ENCODE results near the gene SMYD4.

DNA sequence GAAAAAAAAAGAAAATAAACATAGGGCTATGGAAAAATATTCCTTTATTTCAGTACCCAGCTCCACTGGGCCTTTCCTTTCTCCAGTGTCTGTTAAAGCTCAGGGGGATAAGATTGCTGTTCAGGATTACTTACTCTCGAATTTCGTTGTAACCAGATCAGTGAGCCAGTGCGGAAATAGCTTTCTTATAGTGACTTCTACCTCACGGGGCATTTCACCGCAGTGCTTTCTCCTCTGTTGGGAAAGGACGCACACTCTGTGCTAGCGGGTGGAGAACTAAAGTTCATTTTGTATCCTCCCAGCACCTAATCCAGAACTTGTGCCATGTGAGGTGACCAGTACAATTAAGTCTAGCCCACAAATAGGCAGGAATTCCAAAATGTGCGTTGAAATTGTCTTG is 38.4 kb upstream of the SMYD4 start:
- TF ChIP-seq, protein P1, sequence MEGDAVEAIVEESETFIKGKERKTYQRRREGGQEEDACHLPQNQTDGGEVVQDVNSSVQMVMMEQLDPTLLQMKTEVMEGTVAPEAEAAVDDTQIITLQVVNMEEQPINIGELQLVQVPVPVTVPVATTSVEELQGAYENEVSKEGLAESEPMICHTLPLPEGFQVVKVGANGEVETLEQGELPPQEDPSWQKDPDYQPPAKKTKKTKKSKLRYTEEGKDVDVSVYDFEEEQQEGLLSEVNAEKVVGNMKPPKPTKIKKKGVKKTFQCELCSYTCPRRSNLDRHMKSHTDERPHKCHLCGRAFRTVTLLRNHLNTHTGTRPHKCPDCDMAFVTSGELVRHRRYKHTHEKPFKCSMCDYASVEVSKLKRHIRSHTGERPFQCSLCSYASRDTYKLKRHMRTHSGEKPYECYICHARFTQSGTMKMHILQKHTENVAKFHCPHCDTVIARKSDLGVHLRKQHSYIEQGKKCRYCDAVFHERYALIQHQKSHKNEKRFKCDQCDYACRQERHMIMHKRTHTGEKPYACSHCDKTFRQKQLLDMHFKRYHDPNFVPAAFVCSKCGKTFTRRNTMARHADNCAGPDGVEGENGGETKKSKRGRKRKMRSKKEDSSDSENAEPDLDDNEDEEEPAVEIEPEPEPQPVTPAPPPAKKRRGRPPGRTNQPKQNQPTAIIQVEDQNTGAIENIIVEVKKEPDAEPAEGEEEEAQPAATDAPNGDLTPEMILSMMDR (IDR thresholded peaks at IDR 0.05), result no peak
- TF ChIP-seq POLR2A (IDR thresholded peaks at IDR 0.05), result no peak
